Tibial nerve (tissue), 4 donors: ENCODE measurements around the gene CASP7.

ENCODE experiments used
- CTCF ChIP-seq, 5 experiments: fragments of 200-600 bp in 3 of 5; fragments of 450-650 bp in 2 of 5; sonication (generic) in 3 of 5; IDR thresholded peaks; one replicate each; pipeline ENCODE4 v1.5.1; 2016 to 2019; ENCODE audit warnings: antibody characterized with exemption in 5 of 5, mild to moderate bottlenecking in 3 of 5, moderate library complexity in 2 of 5
- EP300 ChIP-seq, 2 donors: sonication (generic); formaldehyde crosslinking; IDR thresholded peaks; one replicate each; pipeline ENCODE4 v1.6.1; 2017; ENCODE audit warnings: antibody characterized with exemption in 2 of 2, mild to moderate bottlenecking in 1 of 2
- POLR2A ChIP-seq, 2 donors: fragments of 450-650 bp; IDR thresholded peaks; one replicate each; pipeline ENCODE4 v1.6.1; 2017; ENCODE audit warnings: antibody characterized with exemption in 2 of 2, mild to moderate bottlenecking in 2 of 2, moderate library complexity in 2 of 2

GRCh38 chr10:113752553-113752952 lies 72.8 kb downstream of the CASP7 start:
- TF ChIP-seq EP300 (IDR thresholded peaks at IDR 0.05) (no peak), CTCF (IDR thresholded peaks at IDR 0.05) (no peak), POLR2A (IDR thresholded peaks at IDR 0.05) (no peak)
